A673 (cell line): ENCODE results near the gene UBR4. TPM values are rescaled to one million over a fixed set of nuclear protein-coding genes. Genes with fewer than 3 reads are reported as not detected.
"Not testable (repeated sequence)": the region's sequence is repeated elsewhere in the genome, so short reads cannot be mapped to it uniquely, and the experiment has no call there.

Source experiments
- BruUV-seq: library from RNA; stranded (reverse); fragments of 400-500 nt; replicated peaks from 2 replicates; lab custom pipeline; 2021; lab: Mats Ljungman, UMichigan
- CTCF ChIA-PET: fragments of 300-600 bp; sonication (Branson Sonifier 250); formaldehyde crosslinking; loops from one replicate; lab custom pipeline; 2022; ENCODE audit warnings: antibody characterized with exemption; lab: Charles Lee
- POLR2A ChIA-PET: fragments of 300-600 bp; sonication (Branson Sonifier 250); formaldehyde crosslinking; loops from one replicate; lab custom pipeline; 2022; ENCODE audit warnings: antibody characterized with exemption; ENCODE audit not compliant: low non-redundant PET; lab: Charles Lee
- DNase-seq: peaks from one replicate; pipeline ENCODE4 v3.0.0-alpha.2; 2015; ENCODE audit warnings: low spot score
- H3K27ac ChIP-seq: fragments of 200-600 bp; sonication (generic); 2 replicates; pipeline ENCODE4 v1.5.1; 2016; ENCODE audit warnings: mixed run types, low read depth, mild to moderate bottlenecking, mixed read lengths, antibody characterized with exemption, low read length; ENCODE audit not compliant: poor library complexity, severe bottlenecking
- H3K27me3 ChIP-seq: fragments of 200-600 bp; sonication (generic); replicated peaks from 2 replicates; pipeline ENCODE4 v1.6.1; 2017; ENCODE audit warnings: mixed run types, low read depth, mild to moderate bottlenecking, mixed read lengths, antibody characterized with exemption, low read length; ENCODE audit not compliant: insufficient read depth, poor library complexity
- H3K36me3 ChIP-seq: fragments of 200-600 bp; sonication (generic); 2 replicates; pipeline ENCODE4 v1.6.1; 2016; ENCODE audit warnings: mixed run types, mild to moderate bottlenecking, mixed read lengths, antibody characterized with exemption, low read length; ENCODE audit not compliant: insufficient read depth, poor library complexity, severe bottlenecking
- H3K4me1 ChIP-seq: fragments of 200-600 bp; sonication (generic); 2 replicates; pipeline ENCODE4 v1.6.1; 2017; ENCODE audit warnings: mixed run types, mild to moderate bottlenecking, mixed read lengths, antibody characterized with exemption, low read length; ENCODE audit not compliant: insufficient read depth, poor library complexity, severe bottlenecking
- H3K4me3 ChIP-seq: fragments of 200-600 bp; sonication (generic); 2 replicates; pipeline ENCODE4 v1.5.1; 2016; ENCODE audit warnings: low read depth, mixed run types, mild to moderate bottlenecking, mixed read lengths, low read length; ENCODE audit not compliant: poor library complexity, severe bottlenecking
- H3K9me3 ChIP-seq: fragments of 200-600 bp; sonication (generic); 2 replicates; pipeline ENCODE4 v1.6.1; 2016; ENCODE audit warnings: mixed run types, low read depth, mild to moderate bottlenecking, mixed read lengths, antibody characterized with exemption, low read length; ENCODE audit not compliant: poor library complexity, severe bottlenecking
- CTCF ChIP-seq: fragments of 300-800, 200-600 bp; sonication (generic); conservative IDR thresholded peaks from 2 replicates; pipeline ENCODE4 v1.5.1; 2017; ENCODE audit warnings: low read depth, mild to moderate bottlenecking, antibody characterized with exemption, low read length, moderate library complexity, mixed read lengths
- EZH2 ChIP-seq: fragments of 200-600 bp; sonication (generic); IDR thresholded peaks from 2 replicates; pipeline ENCODE4 v1.6.1; 2017; ENCODE audit warnings: borderline replicate concordance, low read depth, mild to moderate bottlenecking, mixed read lengths, antibody characterized with exemption, low read length; ENCODE audit not compliant: poor library complexity, severe bottlenecking
- intact Hi-C: fragments of 100-400 bp; cut with micrococcal nuclease; formaldehyde crosslinking; loops from one replicate; pipeline ENCODE4 v1.10.0; 2022; ENCODE audit not compliant: unreplicated experiment
- total RNA-seq: library from RNA; stranded (reverse); gene quantifications from 2 replicates; pipeline ENCODE4 v1.2.3, GENCODE V29; 2021

The UBR4 gene
- total RNA-seq, 1 experiment from 2014 or later: 214 TPM

DNA sequence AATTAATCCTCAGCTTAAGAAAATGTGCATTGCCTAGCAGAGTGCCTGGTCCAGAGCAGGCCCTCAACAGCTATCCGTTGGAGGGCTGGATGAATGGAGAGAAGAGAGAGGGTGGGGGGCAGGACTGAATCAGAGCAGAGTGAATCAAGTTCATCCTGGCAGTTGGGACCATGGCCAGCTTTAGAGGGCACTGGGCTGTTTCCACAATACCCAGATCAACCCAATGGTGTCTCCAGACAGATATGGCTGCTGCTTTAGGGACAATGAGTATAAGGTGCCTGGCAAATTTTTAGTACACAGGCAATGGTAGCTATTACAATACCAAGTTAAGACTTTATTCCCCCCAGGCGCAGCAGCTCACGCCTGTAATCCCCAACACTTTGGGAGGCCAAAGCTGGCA, 24.2 kb upstream of the UBR4 start:
- Histone ChIP-seq H3K27ac (no peak overlapping the region), H3K27me3 (no peaks in the 10 kb centered on the region), H3K9me3 (no peaks in the 10 kb centered on the region), H3K4me1 (no peaks in the 10 kb centered on the region), H3K36me3 (peaks cover 79% of the 10 kb centered on the region), H3K4me3 (no peak overlapping the region)
- CTCF ChIA-PET: no interaction called here
- POLR2A ChIA-PET: no interaction called here
- DNase-seq: no peak
- no peak for TF ChIP-seq EZH2
- no peak for TF ChIP-seq CTCF
- no TSS peak for BruUV-seq
- intact Hi-C loops: no loop called here

DNA sequence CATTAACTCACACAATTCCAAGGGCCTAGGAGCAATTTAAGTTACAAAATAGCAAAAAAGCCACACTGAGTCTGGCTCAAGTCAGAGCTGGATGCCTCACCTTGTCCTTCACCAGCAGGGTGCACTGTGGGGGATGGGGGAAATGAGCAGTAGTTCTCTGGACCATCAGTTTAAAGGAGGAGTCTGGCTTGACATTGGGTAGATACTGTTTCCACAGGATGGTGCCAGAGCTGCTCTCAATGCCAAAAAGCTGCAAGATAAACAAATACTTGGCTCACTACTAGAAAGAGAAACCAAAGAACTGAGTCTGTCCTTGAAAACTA, 22.4 kb upstream of the UBR4 start:
- H3K36me3 ChIP-seq: peaks cover 72% of the 10 kb centered on the region
- H3K9me3 ChIP-seq: no peaks in the 10 kb centered on the region
- ChIA-PET CTCF (no interaction called here), POLR2A (no interaction called here)
- H3K27ac ChIP-seq: no peak overlapping the region
- no peaks in the 10 kb centered on the region for H3K27me3 ChIP-seq
- H3K4me3 ChIP-seq: no peak overlapping the region
- no TSS peak for BruUV-seq
- no peaks in the 10 kb centered on the region for H3K4me1 ChIP-seq
- DNase-seq: no peak
- intact Hi-C loops: no loop called here
- TF ChIP-seq EZH2 (no peak), CTCF (no peak)

GRCh38 chr1:19231736-19232523, 21.9 kb upstream of the UBR4 start:
- intact Hi-C loops, H3K4me3 ChIP-seq, CTCF ChIA-PET, H3K9me3 ChIP-seq, H3K4me1 ChIP-seq, DNase-seq, H3K27ac ChIP-seq, BruUV-seq, POLR2A ChIA-PET, H3K27me3 ChIP-seq: not testable (repeated sequence)
- H3K36me3 ChIP-seq: peaks cover 72% of the 10 kb centered on the region

DNA sequence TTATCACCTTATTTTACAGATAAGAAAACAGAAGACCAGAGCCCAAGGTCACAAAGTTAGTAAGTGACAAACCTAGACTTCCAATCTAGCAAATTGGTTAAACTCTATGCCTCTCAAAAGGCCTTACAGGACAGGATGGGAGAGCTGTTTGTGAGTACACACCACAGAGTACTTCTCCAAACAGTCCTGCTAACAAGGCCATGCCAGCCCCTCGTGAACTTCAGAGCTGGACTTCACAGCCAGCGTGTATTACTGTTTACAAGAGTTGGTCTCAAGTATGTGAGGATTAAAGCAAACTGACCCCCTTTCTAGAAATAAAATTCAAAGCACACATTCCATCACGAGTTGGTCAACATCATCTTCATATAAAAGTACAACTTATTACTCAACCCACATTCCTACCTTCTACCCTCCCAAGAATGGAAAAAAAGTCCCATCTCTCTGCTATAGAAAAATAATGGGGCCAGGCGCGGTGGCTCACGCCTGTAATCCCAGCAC, 19.8 kb upstream of the UBR4 start:
- POLR2A ChIA-PET: no interaction called here
- Histone ChIP-seq H3K36me3 (peaks cover 83% of the 10 kb centered on the region), H3K9me3 (no peaks in the 10 kb centered on the region), H3K4me3 (no peak overlapping the region), H3K4me1 (no peaks in the 10 kb centered on the region), H3K27me3 (no peaks in the 10 kb centered on the region), H3K27ac (no peak overlapping the region)
- TF ChIP-seq EZH2 (no peak), CTCF (no peak)
- no TSS peak for BruUV-seq
- intact Hi-C loops: no loop called here
- CTCF ChIA-PET: no interaction called here
- no peak for DNase-seq
